ENCODE data around the gene CLIC4. TPM values are rescaled to one million over a fixed set of nuclear protein-coding genes. Genes with fewer than 3 reads are reported as not detected.

Gene CLIC4
- total and polyA plus RNA-seq, 10 of the 15 experiments (the other 5 are each of a cell fraction or from before 2014, with no cell fraction given) = 20.4 to 107 (median 69.6) TPM

- Histone ChIP-seq H3K79me2 (ENCODE audit: control insufficient read depth, insufficient read depth, low read length) (peaks cover 79% of the 10 kb centered on the region), H3K9me3 (replicated peaks; ENCODE audit: control insufficient read depth, insufficient read depth, low read length) (no peaks in the 10 kb centered on the region), H3K4me2 (ENCODE audit: control insufficient read depth, insufficient read depth) (peak overlapping the region; percentile 82), H3K9ac (ENCODE audit: control insufficient read depth, insufficient read depth, low read length) (no peak overlapping the region), H3K27ac (ENCODE audit: control insufficient read depth, insufficient read depth) (peak overlapping the region; percentile 76), H2AFZ (ENCODE audit: control insufficient read depth, low read depth, low read length) (no peak overlapping the region), H3K4me3 (peak overlapping the region; percentile 77; the same call in 1 of the 2 replicates), H4K20me1 (ENCODE audit: control insufficient read depth, insufficient read depth) (no peaks in the 10 kb centered on the region; the same call in 1 of the 2 replicates), H3K4me1 (ENCODE audit: control insufficient read depth, insufficient read depth, low read length) (peaks cover 9% of the 10 kb centered on the region; the same call in 1 of the 2 replicates), H3K36me3 (ENCODE audit: control insufficient read depth in 2 of 2, insufficient read depth in 2 of 2, low read length in 1 of 2) (peaks cover 0 to 6% of the 10 kb centered on the region in 2 experiments; a peak in 1 of 4 replicates), H3K27me3 (replicated peaks in 1 of 2; ENCODE audit: control insufficient read depth in 2 of 2, insufficient read depth in 2 of 2, low read length in 1 of 2) (no peaks in the 10 kb centered on the region)
- RAD21 ChIA-PET (ENCODE audit: unreplicated experiment) = interaction anchor here (1.2 to 2.2 kb wide), 16 partner anchors 8 to 86 kb away, joined by 3 to 29 read pairs (median 8); no protein-coding TSS in a partner anchor
- in situ Hi-C loops (cut with MboI) (no loop called here), intact Hi-C loops (cut with micrococcal nuclease; ENCODE audit: unreplicated experiment) (loop anchor here (2.0 to 5.0 kb wide), 4 partner anchors 61 to 282 kb away; partner anchors contain the start of gene SRRM1)
- CTCF ChIA-PET = interaction anchor here (0.7 to 1.9 kb wide), 16 partner anchors 13 to 177 kb away, joined by 3 to 16 read pairs (median 4); no protein-coding TSS in a partner anchor
- WGBS (ENCODE audit: insufficient coverage, insufficient replicate concordance, low lambda C conversion rate, missing lambda C conversion rate) = 76% methylated on average over 8 of the region's 8 CpGs
- BruUV-seq (replicated peaks) = no TSS peak
- no peak for TF ChIP-seq KLF5 (IDR thresholded peaks at IDR 0.05; ENCODE audit: partially characterized antibody)
- no peak for TF ChIP-seq RFX5 (IDR thresholded peaks at IDR 0.05; ENCODE audit: low read depth, low read length)
- TF ChIP-seq JUND (IDR thresholded peaks at IDR 0.05; ENCODE audit: low read depth, low read length) = no peak
- TF ChIP-seq ZBED1 (IDR thresholded peaks at IDR 0.05; ENCODE audit: borderline replicate concordance) = no peak
- no peak for TF ChIP-seq GABPA (IDR thresholded peaks at IDR 0.05; ENCODE audit: low read depth)
- TF ChIP-seq SMARCA5 (IDR thresholded peaks at IDR 0.05) = no peak
- no peak for TF ChIP-seq BACH1 (IDR thresholded peaks at IDR 0.05; ENCODE audit: borderline replicate concordance)
- TF ChIP-seq EED (IDR thresholded peaks at IDR 0.05; ENCODE audit: low read depth) = no peak
- no peak for TF ChIP-seq ZBTB11 (CRISPR knock-in tag; IDR thresholded peaks at IDR 0.05)
- no peak for TF ChIP-seq EP300 (IDR thresholded peaks at IDR 0.05; ENCODE audit: borderline replicate concordance in 1 of 2, control insufficient read depth in 1 of 2, low read depth in 2 of 2, low read length in 2 of 2)
- no peak for TF ChIP-seq ZNF592 (IDR thresholded peaks at IDR 0.05)
- TF ChIP-seq EGR1 (IDR thresholded peaks at IDR 0.05; ENCODE audit: borderline replicate concordance in 1 of 2, low read depth in 2 of 2, low read length in 2 of 2) = no peak
- no peak for TF ChIP-seq ETV6 (conservative IDR thresholded peaks at IDR 0.05 in 1 of 2, IDR thresholded peaks at IDR 0.05 in 1 of 2; ENCODE audit: borderline replicate concordance in 1 of 2, low read depth in 1 of 2)
- TF ChIP-seq SUPT20H (IDR thresholded peaks at IDR 0.05; ENCODE audit: borderline replicate concordance, control insufficient read depth, low read depth, low read length) = no peak
- DNase-seq (ENCODE audit: low read depth, low spot score) (no peak), FAIRE-seq (no peak), ATAC-seq (no peak)
- POLR2A ChIA-PET = interaction anchor here (0.5 to 2.1 kb wide), 12 partner anchors 9 to 201 kb away, joined by 3 to 13 read pairs (median 4); no protein-coding TSS in a partner anchor
- SMC1A ChIA-PET (ENCODE audit: uncharacterized antibody, unreplicated experiment) = interaction anchor here (0.6 to 9.5 kb wide), 17 partner anchors 8 to 283 kb away, joined by 3 to 174 read pairs (median 4); no protein-coding TSS in a partner anchor
These were observed 4.6 kb downstream of the CLIC4 start for GRCh38 chr1:24749886-24750285.
